Epithelial cell of proximal tubule (primary cell): ENCODE results near the gene MSH3. TPM values are rescaled to one million over a fixed set of nuclear protein-coding genes. Genes with fewer than 3 reads are reported as not detected.
A peak's percentile ranks its signal among the peaks of the same experiment; 100 is the strongest.

Source experiments
- DNase-seq: peaks from one replicate; pipeline ENCODE4 v3.0.0-alpha.2; 2011; ENCODE audit warnings: low read depth
- H3K4me3 ChIP-seq: 2 replicates; pipeline ENCODE4 v1.5.1; 2011; ENCODE audit warnings: low read depth, mild to moderate bottlenecking, low read length
- total RNA-seq: library from RNA; depleted of rRNA; stranded (reverse); fragments of >200 nt; gene quantifications from 2 replicates; pipeline ENCODE4 v1.2.3, GENCODE V29; 2015
- TF ChIP-seq, protein P1 (sequence below): conservative IDR thresholded peaks from 2 replicates; pipeline ENCODE4 v1.5.1; 2012; ENCODE audit warnings: low read depth, mild to moderate bottlenecking, low read length

Gene MSH3
- total RNA-seq, 1 donor from 2014 or later, result 8.8 TPM

- no peak for DNase-seq
- TF ChIP-seq, protein P1, sequence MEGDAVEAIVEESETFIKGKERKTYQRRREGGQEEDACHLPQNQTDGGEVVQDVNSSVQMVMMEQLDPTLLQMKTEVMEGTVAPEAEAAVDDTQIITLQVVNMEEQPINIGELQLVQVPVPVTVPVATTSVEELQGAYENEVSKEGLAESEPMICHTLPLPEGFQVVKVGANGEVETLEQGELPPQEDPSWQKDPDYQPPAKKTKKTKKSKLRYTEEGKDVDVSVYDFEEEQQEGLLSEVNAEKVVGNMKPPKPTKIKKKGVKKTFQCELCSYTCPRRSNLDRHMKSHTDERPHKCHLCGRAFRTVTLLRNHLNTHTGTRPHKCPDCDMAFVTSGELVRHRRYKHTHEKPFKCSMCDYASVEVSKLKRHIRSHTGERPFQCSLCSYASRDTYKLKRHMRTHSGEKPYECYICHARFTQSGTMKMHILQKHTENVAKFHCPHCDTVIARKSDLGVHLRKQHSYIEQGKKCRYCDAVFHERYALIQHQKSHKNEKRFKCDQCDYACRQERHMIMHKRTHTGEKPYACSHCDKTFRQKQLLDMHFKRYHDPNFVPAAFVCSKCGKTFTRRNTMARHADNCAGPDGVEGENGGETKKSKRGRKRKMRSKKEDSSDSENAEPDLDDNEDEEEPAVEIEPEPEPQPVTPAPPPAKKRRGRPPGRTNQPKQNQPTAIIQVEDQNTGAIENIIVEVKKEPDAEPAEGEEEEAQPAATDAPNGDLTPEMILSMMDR, result no peak
These were observed 22.9 kb upstream of the MSH3 start for GRCh38 chr5:80631278-80632259.

DNA sequence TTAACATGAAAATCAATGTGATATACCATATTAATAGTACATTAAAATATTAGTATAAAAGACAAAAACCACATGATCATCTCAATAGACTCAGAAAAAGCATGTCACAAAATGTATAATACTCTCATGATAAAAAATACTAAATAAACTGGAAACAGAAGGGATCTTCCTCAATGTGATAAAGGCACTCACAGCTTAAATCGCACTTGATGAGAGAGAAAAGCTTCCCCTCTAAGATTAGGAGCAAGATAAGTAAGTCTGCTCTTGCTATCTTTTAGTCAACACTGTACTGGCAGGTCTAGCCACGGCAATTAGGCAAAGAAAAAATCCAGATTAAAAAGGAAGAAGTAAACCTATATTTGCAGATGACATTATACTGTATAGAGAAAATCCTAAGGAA is 21.8 kb upstream of the MSH3 start:
- TF ChIP-seq, protein P1, result no peak
- no peak overlapping the region for H3K4me3 ChIP-seq
- DNase-seq, result no peak

More at GRCh38 chr5:80631278-80632259, 22.9 kb upstream of the MSH3 start:
- no peak overlapping the region for H3K4me3 ChIP-seq

- DNase-seq, result no peak
- H3K4me3 ChIP-seq, result no peak overlapping the region
- TF ChIP-seq, protein P1, result no peak
These were observed 20.3 kb upstream of the MSH3 start for GRCh38 chr5:80634193-80634592.

GRCh38 chr5:80641353-80641752 is 13.1 kb upstream of the MSH3 start:
- DNase-seq, result no peak
- no peak overlapping the region for H3K4me3 ChIP-seq
- TF ChIP-seq, protein P1, result no peak

DNA sequence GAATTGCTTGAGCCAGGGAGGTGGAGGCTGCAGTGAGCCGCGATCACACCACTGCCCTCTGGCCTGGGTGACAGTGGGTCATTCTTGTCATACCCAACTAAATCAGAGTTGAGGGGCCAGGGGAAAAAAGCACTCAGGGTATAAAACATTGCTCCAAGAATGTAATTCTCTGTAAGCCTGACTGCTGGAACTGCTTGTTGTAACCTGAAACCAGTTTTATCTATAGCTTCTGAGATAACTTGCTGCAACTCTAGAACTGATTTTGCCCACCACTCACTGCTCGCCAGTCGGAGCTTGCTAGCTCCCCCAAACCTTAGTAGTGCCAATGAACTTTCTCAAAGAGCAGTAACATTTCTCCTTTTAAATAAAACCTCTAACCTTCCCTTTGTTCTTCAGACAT is 9.6 kb upstream of the MSH3 start:
- no peak for DNase-seq
- TF ChIP-seq, protein P1, result no peak
- no peak overlapping the region for H3K4me3 ChIP-seq

GRCh38 chr5:80646926-80647325 is 7.5 kb upstream of the MSH3 start:
- H3K4me3 ChIP-seq, result no peak overlapping the region
- DNase-seq, result no peak
- TF ChIP-seq, protein P1, result no peak

GRCh38 chr5:80653502-80653901 is 950 bp upstream of the MSH3 start:
- TF ChIP-seq, protein P1, result no peak
- DNase-seq, result no peak
- peak overlapping the region; percentile 68 for H3K4me3 ChIP-seq
